PC-3 (cell line): ENCODE data around the gene TXNDC5. TPM values are rescaled to one million over a fixed set of nuclear protein-coding genes. Genes with fewer than 3 reads are reported as not detected.

Experiments
- ATAC-seq: fragments of 200-7000 bp; cut with Tn5 transposase; 2 replicates; pipeline ENCODE4 v1.9.1; 2020; ENCODE audit warnings: mild to moderate bottlenecking, moderate library complexity
- BruUV-seq: library from RNA; stranded (reverse); fragments of 400-500 nt; replicated peaks from 2 replicates; lab custom pipeline; 2021; lab: Mats Ljungman, UMichigan
- CTCF ChIA-PET: fragments of 300-600 bp; sonication (Branson Sonifier 250); formaldehyde crosslinking; loops from one replicate; lab custom pipeline; 2022; ENCODE audit warnings: antibody characterized with exemption; lab: Charles Lee
- POLR2A ChIA-PET: fragments of 300-600 bp; sonication (Branson Sonifier 250); formaldehyde crosslinking; loops from one replicate; lab custom pipeline; 2022; ENCODE audit warnings: antibody characterized with exemption; ENCODE audit not compliant: unreplicated experiment; lab: Charles Lee
- DNase-seq: peaks from one replicate; pipeline ENCODE4 v3.0.0-alpha.2; 2015
- H2AFZ ChIP-seq: fragments of 300-600 bp; sonication (generic); 2 replicates; pipeline ENCODE4 v1.6.0; 2016; ENCODE audit warnings: antibody characterized with exemption, low read length
- H3F3A ChIP-seq: fragments of 300-600 bp; sonication (generic); one replicate; pipeline ENCODE4 v1.6.0; 2017; ENCODE audit warnings: antibody characterized with exemption, low read length, control low read depth, mild to moderate bottlenecking; ENCODE audit not compliant: unreplicated experiment
- H3K27ac ChIP-seq: fragments of 300-600 bp; sonication (generic); 2 replicates; pipeline ENCODE4 v1.5.1; 2016; ENCODE audit warnings: mild to moderate bottlenecking, low read length
- H3K27me3 ChIP-seq: fragments of 300-600 bp; sonication (generic); 2 replicates; pipeline ENCODE4 v1.6.1; 2016; ENCODE audit warnings: low read length, mixed read lengths
- H3K36me3 ChIP-seq: fragments of 300-600 bp; sonication (generic); 2 replicates; pipeline ENCODE4 v1.6.1; 2016; ENCODE audit warnings: low read depth, mixed run types, low read length, mixed read lengths
- H3K4me1 ChIP-seq: fragments of 300-600 bp; sonication (generic); 2 replicates; pipeline ENCODE4 v1.5.1; 2016; ENCODE audit warnings: low read length; ENCODE audit not compliant: insufficient read depth
- H3K4me2 ChIP-seq: fragments of 300-600 bp; sonication (generic); 2 replicates; pipeline ENCODE4 v1.6.0; 2016; ENCODE audit warnings: low read length
- H3K4me3 ChIP-seq: fragments of 300-600 bp; sonication (generic); 2 replicates; pipeline ENCODE4 v1.5.1; 2016; ENCODE audit warnings: mild to moderate bottlenecking, low read length, mixed read lengths
- H3K79me2 ChIP-seq: fragments of 300-600 bp; sonication (generic); 2 replicates; pipeline ENCODE4 v1.6.1; 2017; ENCODE audit warnings: low read length, mixed read lengths
- H3K9ac ChIP-seq: fragments of 300-600 bp; sonication (generic); 2 replicates; pipeline ENCODE4 v1.6.0; 2016; ENCODE audit warnings: mild to moderate bottlenecking, low read length
- H3K9me2 ChIP-seq: fragments of 300-600 bp; sonication (generic); replicated peaks from 2 replicates; pipeline ENCODE4 v1.6.1; 2016; ENCODE audit warnings: mixed run types, low read length, mixed read lengths
- H3K9me3 ChIP-seq: fragments of 300-600 bp; sonication (generic); 2 replicates; pipeline ENCODE4 v1.6.1; 2016; ENCODE audit warnings: low read length, mixed read lengths
- H4K20me1 ChIP-seq: fragments of 300-600 bp; sonication (generic); 2 replicates; pipeline ENCODE4 v1.6.1; 2016; ENCODE audit warnings: low read length, mixed read lengths
- EZH2 ChIP-seq: fragments of 300-600 bp; sonication (generic); IDR thresholded peaks from one replicate; pipeline ENCODE4 v1.6.1; 2017; ENCODE audit warnings: antibody characterized with exemption, mild to moderate bottlenecking, low read length; ENCODE audit not compliant: unreplicated experiment
- EZH2phosphoT487 ChIP-seq: fragments of 300-600 bp; sonication (generic); IDR thresholded peaks from 2 replicates; pipeline ENCODE4 v1.6.1; 2018; ENCODE audit warnings: mild to moderate bottlenecking, antibody characterized with exemption, low read length, borderline replicate concordance
- intact Hi-C: fragments of 100-400 bp; cut with micrococcal nuclease; formaldehyde crosslinking; loops from 2 replicates; pipeline ENCODE4 v1.9.0; 2023
- total RNA-seq: library from RNA; depleted of rRNA; stranded (reverse); fragments of >200 nt; gene quantifications from 2 replicates; pipeline ENCODE4 v1.2.3, GENCODE V29; 2014
- TF ChIP-seq, protein P1 (sequence below): fragments of 300-600 bp; sonication (generic); conservative IDR thresholded peaks from 2 replicates; pipeline ENCODE4 v1.5.1; 2017; ENCODE audit warnings: antibody characterized with exemption, low read depth, mild to moderate bottlenecking, low read length

TXNDC5 gene
- total RNA-seq, 1 experiment from 2014 or later, result 221 TPM

GRCh38 chr6:7953753-7954152 lies 43.2 kb upstream of the TXNDC5 start:
- ChIA-PET POLR2A (interaction anchor here (0.5 kb wide), 1 partner anchor 561 kb away, joined by 9 read pairs; no protein-coding TSS in a partner anchor), CTCF (interaction anchor here (0.5 kb wide), 1 partner anchor 758 kb away, joined by 4 read pairs; no protein-coding TSS in a partner anchor)
- no peaks in the 10 kb centered on the region for H3K9me2 ChIP-seq
- no peaks in the 10 kb centered on the region for H3K79me2 ChIP-seq
- H4K20me1 ChIP-seq, result no peaks in the 10 kb centered on the region
- DNase-seq (peak; percentile 46), ATAC-seq (peak; percentile 81)
- H3K4me3 ChIP-seq, result no peak overlapping the region
- H3K36me3 ChIP-seq, result no peaks in the 10 kb centered on the region
- no peak overlapping the region for H3K9ac ChIP-seq
- peaks cover 18% of the 10 kb centered on the region for H3K4me1 ChIP-seq
- H2AFZ ChIP-seq, result no peak overlapping the region
- no peaks in the 10 kb centered on the region for H3K9me3 ChIP-seq
- peak overlapping the region; percentile 33; the same call in 1 of the 2 replicates for H3K27ac ChIP-seq
- BruUV-seq, result no TSS peak
- no peaks in the 10 kb centered on the region for H3F3A ChIP-seq
- H3K4me2 ChIP-seq, result no peak overlapping the region
- no peaks in the 10 kb centered on the region for H3K27me3 ChIP-seq
- TF ChIP-seq, protein P1, sequence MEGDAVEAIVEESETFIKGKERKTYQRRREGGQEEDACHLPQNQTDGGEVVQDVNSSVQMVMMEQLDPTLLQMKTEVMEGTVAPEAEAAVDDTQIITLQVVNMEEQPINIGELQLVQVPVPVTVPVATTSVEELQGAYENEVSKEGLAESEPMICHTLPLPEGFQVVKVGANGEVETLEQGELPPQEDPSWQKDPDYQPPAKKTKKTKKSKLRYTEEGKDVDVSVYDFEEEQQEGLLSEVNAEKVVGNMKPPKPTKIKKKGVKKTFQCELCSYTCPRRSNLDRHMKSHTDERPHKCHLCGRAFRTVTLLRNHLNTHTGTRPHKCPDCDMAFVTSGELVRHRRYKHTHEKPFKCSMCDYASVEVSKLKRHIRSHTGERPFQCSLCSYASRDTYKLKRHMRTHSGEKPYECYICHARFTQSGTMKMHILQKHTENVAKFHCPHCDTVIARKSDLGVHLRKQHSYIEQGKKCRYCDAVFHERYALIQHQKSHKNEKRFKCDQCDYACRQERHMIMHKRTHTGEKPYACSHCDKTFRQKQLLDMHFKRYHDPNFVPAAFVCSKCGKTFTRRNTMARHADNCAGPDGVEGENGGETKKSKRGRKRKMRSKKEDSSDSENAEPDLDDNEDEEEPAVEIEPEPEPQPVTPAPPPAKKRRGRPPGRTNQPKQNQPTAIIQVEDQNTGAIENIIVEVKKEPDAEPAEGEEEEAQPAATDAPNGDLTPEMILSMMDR, result no peak
- TF ChIP-seq EZH2, result no peak
- intact Hi-C loops, result loop anchor here (1.0 to 2.0 kb wide), 2 partner anchors 20 to 39 kb away; no protein-coding TSS in a partner anchor

DNA sequence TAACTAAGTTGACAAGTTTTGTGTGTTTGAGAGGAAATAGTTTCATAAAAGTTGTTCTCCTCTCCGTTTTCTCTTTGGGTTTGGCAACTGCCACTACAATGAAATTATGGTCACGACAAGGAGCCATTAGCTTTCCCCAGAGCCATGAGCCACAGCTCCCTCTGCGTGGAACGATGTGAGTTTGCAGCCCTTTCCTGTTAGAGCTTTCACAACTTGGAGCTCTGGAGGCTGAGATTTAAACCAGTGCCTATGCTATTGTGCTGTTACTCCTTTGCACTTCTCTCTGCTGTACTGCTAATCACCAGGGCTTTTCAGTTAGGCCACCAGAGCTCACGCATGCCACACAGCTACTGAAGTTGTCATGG lies 29.3 kb upstream of the TXNDC5 start:
- H3K79me2 ChIP-seq, result no peaks in the 10 kb centered on the region
- intact Hi-C loops, result no loop called here
- no peaks in the 10 kb centered on the region for H3K4me1 ChIP-seq
- H4K20me1 ChIP-seq, result no peaks in the 10 kb centered on the region
- no peak overlapping the region for H3K9ac ChIP-seq
- no peaks in the 10 kb centered on the region for H3K9me2 ChIP-seq
- H3K27ac ChIP-seq, result no peak overlapping the region
- no peak overlapping the region for H3K4me2 ChIP-seq
- BruUV-seq, result no TSS peak
- ATAC-seq (no peak), DNase-seq (no peak)
- H3F3A ChIP-seq, result no peaks in the 10 kb centered on the region
- no peaks in the 10 kb centered on the region for H3K36me3 ChIP-seq
- H2AFZ ChIP-seq, result no peak overlapping the region
- H3K27me3 ChIP-seq, result no peaks in the 10 kb centered on the region
- H3K4me3 ChIP-seq, result no peak overlapping the region
- TF ChIP-seq EZH2phosphoT487, result no peak
- TF ChIP-seq EZH2, result no peak
- TF ChIP-seq, protein P1, result no peak
- H3K9me3 ChIP-seq, result no peaks in the 10 kb centered on the region
- ChIA-PET POLR2A (interaction anchor here (0.6 kb wide), 1 partner anchor 43 kb away, joined by 4 read pairs; no protein-coding TSS in a partner anchor), CTCF (no interaction called here)

GRCh38 chr6:7939184-7939863 lies 28.7 kb upstream of the TXNDC5 start:
- no peaks in the 10 kb centered on the region for H3F3A ChIP-seq
- no peaks in the 10 kb centered on the region for H3K27me3 ChIP-seq
- no peaks in the 10 kb centered on the region for H3K36me3 ChIP-seq
- no peaks in the 10 kb centered on the region for H3K9me3 ChIP-seq
- intact Hi-C loops, result no loop called here
- no peak overlapping the region for H3K4me3 ChIP-seq
- ChIA-PET CTCF (no interaction called here), POLR2A (interaction anchor here (0.6 kb wide), 1 partner anchor 44 kb away, joined by 4 read pairs; no protein-coding TSS in a partner anchor)
- H3K9ac ChIP-seq, result no peak overlapping the region
- no peak overlapping the region for H3K4me2 ChIP-seq
- ATAC-seq, result no peak
- DNase-seq, result no peak
- no peaks in the 10 kb centered on the region for H4K20me1 ChIP-seq
- no TSS peak for BruUV-seq
- no peaks in the 10 kb centered on the region for H3K4me1 ChIP-seq
- no peak overlapping the region for H3K27ac ChIP-seq
- no peaks in the 10 kb centered on the region for H3K79me2 ChIP-seq
- no peak for TF ChIP-seq EZH2
- TF ChIP-seq, protein P1, result no peak
- TF ChIP-seq EZH2phosphoT487, result no peak
- no peak overlapping the region for H2AFZ ChIP-seq
- H3K9me2 ChIP-seq, result no peaks in the 10 kb centered on the region
